Aorta (tissue), 5 donors: ENCODE data around the gene NRTN. TPM values are rescaled to one million over a fixed set of nuclear protein-coding genes. Genes with fewer than 3 reads are reported as not detected.

Experiments used
- ATAC-seq: fragments of 200-7000 bp; cut with Tn5 transposase; one replicate; pipeline ENCODE4 v1.9.1; 2022; ENCODE audit warnings: moderate library complexity; ENCODE audit not compliant: low FRiP score
- DNase-seq, 2 donors: peaks; one replicate each; pipeline ENCODE4 v3.0.0-alpha.2; 2020
- H3K27ac ChIP-seq, 2 donors: one replicate each; pipeline ENCODE4 v1.5.1; 2013; ENCODE audit warnings: low read length in 2 of 2, mild to moderate bottlenecking in 2 of 2, moderate library complexity in 2 of 2, control low read depth in 1 of 2, inconsistent platforms in 1 of 2, low read depth in 1 of 2
- H3K27me3 ChIP-seq, 2 donors: one replicate each; pipeline ENCODE4 v1.6.1; 2013; ENCODE audit warnings: control low read depth in 1 of 2, low read length in 1 of 2, mild to moderate bottlenecking in 1 of 2, moderate library complexity in 1 of 2; ENCODE audit not compliant: insufficient read depth in 2 of 2, control insufficient read depth in 1 of 2
- H3K36me3 ChIP-seq, 2 donors: one replicate each; pipeline ENCODE4 v1.6.1; 2013; ENCODE audit warnings: control low read depth in 1 of 2, low read length in 1 of 2, mild to moderate bottlenecking in 1 of 2; ENCODE audit not compliant: insufficient read depth in 2 of 2, control insufficient read depth in 1 of 2
- H3K4me1 ChIP-seq, 2 donors: one replicate each; pipeline ENCODE4 v1.6.1; 2013; ENCODE audit warnings: low read length in 2 of 2, control low read depth in 1 of 2, mild to moderate bottlenecking in 1 of 2, moderate library complexity in 1 of 2; ENCODE audit not compliant: insufficient read depth in 2 of 2, control insufficient read depth in 1 of 2
- H3K4me3 ChIP-seq, 2 donors: one replicate each; pipeline ENCODE4 v1.5.1; 2013; ENCODE audit warnings: low read length in 2 of 2, control low read depth in 1 of 2, mild to moderate bottlenecking in 1 of 2
- H3K9me3 ChIP-seq: one replicate; pipeline ENCODE4 v1.6.1; 2013; ENCODE audit warnings: mild to moderate bottlenecking, low read length; ENCODE audit not compliant: control insufficient read depth
- WGBS, 2 donors: extraction: QIAGEN DNeasy Blood & Tissue Kit; methylation state at CpG; one replicate each; pipeline ENCODE4 v1.1.7; 2013; 5-methylcytosine and 5-hydroxymethylcytosine counted together
- intact Hi-C, 2 donors: fragments of 100-400 bp; cut with DNase I; formaldehyde crosslinking; loops; one replicate each; pipeline versions ENCODE4 v1.14.2 to v1.15.0; 2022
- polyA plus RNA-seq, 2 donors: library from polyadenylated mRNA; stranded (reverse); fragments of 200-250 nt; gene quantifications; one replicate each; pipeline ENCODE4 v1.2.3, GENCODE V29; 2013
- total RNA-seq, 2 donors: library from RNA; stranded (reverse); fragmentation: NEBNext Ultra II Directional; extraction: Animal tissue kit (Norgen Biotek cat#: 25700); gene quantifications; one replicate each; pipeline ENCODE4 v1.2.1, GENCODE V29; 2021
- donor health status: healthy with polysubstance abuse.
- donor health status: Bipolar disorder and iron deficiency.
- donor health status: DM: no; HTN: no; CAD: no.
- donor health status: DM: no; HTN: no; CAD: no.
- donor health status: DM: yes; HTN: yes; CAD: no.

Gene NRTN
- total and polyA plus RNA-seq, 4 donors = 1.1 TPM; not detected in 3

GRCh38 chr19:5827342-5827890, 22.5 kb downstream of the NRTN start:
- H3K36me3 ChIP-seq = no peaks in the 10 kb centered on the region
- H3K9me3 ChIP-seq = no peaks in the 10 kb centered on the region
- 13 to 41% methylated on average over 9 to 37 of the region's 37 CpGs for WGBS, 2 donors
- DNase-seq = no peak
- peaks cover 0 to 2% of the 10 kb centered on the region in 2 donors for H3K27me3 ChIP-seq
- intact Hi-C loops = no loop called here
- no peak for ATAC-seq
- H3K4me1 ChIP-seq = no peaks in the 10 kb centered on the region
- H3K27ac ChIP-seq = no peak overlapping the region
- H3K4me3 ChIP-seq = peak overlapping the region in 1 of 2 donors; percentile 12

- DNase-seq (peak; percentile 91 to 94), ATAC-seq (peak; percentile 89)
- H3K36me3 ChIP-seq = no peaks in the 10 kb centered on the region
- H3K27me3 ChIP-seq = peaks cover 0 to 2% of the 10 kb centered on the region in 2 donors
- H3K27ac ChIP-seq = no peak overlapping the region
- intact Hi-C loops = no loop called here
- 1 to 2% methylated on average over 63 to 91 of the region's 91 CpGs for WGBS, 2 donors
- H3K9me3 ChIP-seq = no peaks in the 10 kb centered on the region
- H3K4me3 ChIP-seq = peak overlapping the region in 1 of 2 donors; percentile 12
- H3K4me1 ChIP-seq = no peaks in the 10 kb centered on the region
These were observed 23.2 kb downstream of the NRTN start for GRCh38 chr19:5827891-5828660.

- intact Hi-C loops = no loop called here
- Histone ChIP-seq H3K27me3 (peaks cover 0 to 2% of the 10 kb centered on the region in 2 donors), H3K9me3 (no peaks in the 10 kb centered on the region), H3K4me1 (no peaks in the 10 kb centered on the region), H3K4me3 (no peak overlapping the region), H3K27ac (no peak overlapping the region), H3K36me3 (no peaks in the 10 kb centered on the region)
- DNase-seq = no peak
- WGBS, 2 donors = 1 to 3% methylated on average over 43 to 47 of the region's 47 CpGs
- no peak for ATAC-seq
These were observed 24.0 kb downstream of the NRTN start for GRCh38 chr19:5828661-5829566.

GRCh38 chr19:5829567-5830310, 24.9 kb downstream of the NRTN start:
- DNase-seq (no peak), ATAC-seq (no peak)
- Histone ChIP-seq H3K4me3 (no peak overlapping the region), H3K27me3 (peaks cover 0 to 2% of the 10 kb centered on the region in 2 donors), H3K27ac (no peak overlapping the region), H3K36me3 (no peaks in the 10 kb centered on the region), H3K9me3 (no peaks in the 10 kb centered on the region), H3K4me1 (no peaks in the 10 kb centered on the region)
- 39 to 43% methylated on average over 34 of the region's 34 CpGs for WGBS, 2 donors
- intact Hi-C loops = no loop called here

- intact Hi-C loops = no loop called here
- no peaks in the 10 kb centered on the region for H3K9me3 ChIP-seq
- no peak overlapping the region for H3K4me3 ChIP-seq
- H3K27ac ChIP-seq = no peak overlapping the region
- H3K36me3 ChIP-seq = no peaks in the 10 kb centered on the region
- 91 to 93% methylated on average over 9 of the region's 9 CpGs for WGBS, 2 donors
- DNase-seq = no peak
- no peak for ATAC-seq
- H3K4me1 ChIP-seq = no peaks in the 10 kb centered on the region
- H3K27me3 ChIP-seq = peaks cover 0 to 2% of the 10 kb centered on the region in 2 donors
These were observed 26.3 kb downstream of the NRTN start for GRCh38 chr19:5831159-5831558.

- peaks cover 0 to 2% of the 10 kb centered on the region in 2 donors for H3K27me3 ChIP-seq
- no peaks in the 10 kb centered on the region for H3K9me3 ChIP-seq
- DNase-seq = no peak
- WGBS, 2 donors = 83 to 84% methylated on average over 20 to 22 of the region's 22 CpGs
- no peak overlapping the region for H3K27ac ChIP-seq
- no peaks in the 10 kb centered on the region for H3K36me3 ChIP-seq
- intact Hi-C loops = no loop called here
- ATAC-seq = no peak
- no peaks in the 10 kb centered on the region for H3K4me1 ChIP-seq
- H3K4me3 ChIP-seq = no peak overlapping the region
These were observed 27.2 kb downstream of the NRTN start for GRCh38 chr19:5832061-5832460.

GRCh38 chr19:5832527-5833216, 27.8 kb downstream of the NRTN start:
- peaks cover 0 to 2% of the 10 kb centered on the region in 2 donors for H3K27me3 ChIP-seq
- intact Hi-C loops = no loop called here
- no peak overlapping the region for H3K4me3 ChIP-seq
- H3K27ac ChIP-seq = no peak overlapping the region
- DNase-seq (no peak), ATAC-seq (no peak)
- WGBS, 2 donors = 86 to 90% methylated on average over 6 of the region's 6 CpGs
- no peaks in the 10 kb centered on the region for H3K4me1 ChIP-seq
- H3K9me3 ChIP-seq = no peaks in the 10 kb centered on the region
- H3K36me3 ChIP-seq = no peaks in the 10 kb centered on the region
